ENCODE measurements around the gene FAM184A.

DNA sequence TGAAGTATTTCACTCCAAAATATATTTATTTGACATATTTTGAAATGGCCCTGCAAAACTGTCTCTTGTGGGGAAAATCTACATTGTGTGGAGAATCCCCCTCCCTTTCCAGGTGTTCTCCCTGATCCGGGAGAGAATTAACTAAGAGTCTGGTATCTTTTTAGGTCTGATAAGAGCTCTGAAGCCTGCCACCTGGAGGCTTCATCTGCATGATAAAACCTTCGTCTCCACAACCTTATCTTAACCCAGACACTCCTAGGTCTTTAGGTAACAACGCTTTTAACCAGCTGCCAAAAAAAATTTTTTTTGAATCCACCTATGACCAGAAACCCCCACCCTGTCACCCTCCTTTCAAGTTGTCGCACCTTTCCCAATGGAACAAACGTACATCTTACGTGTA is 43.0 kb downstream of the FAM184A start:
- TF ChIP-seq, protein P1, sequence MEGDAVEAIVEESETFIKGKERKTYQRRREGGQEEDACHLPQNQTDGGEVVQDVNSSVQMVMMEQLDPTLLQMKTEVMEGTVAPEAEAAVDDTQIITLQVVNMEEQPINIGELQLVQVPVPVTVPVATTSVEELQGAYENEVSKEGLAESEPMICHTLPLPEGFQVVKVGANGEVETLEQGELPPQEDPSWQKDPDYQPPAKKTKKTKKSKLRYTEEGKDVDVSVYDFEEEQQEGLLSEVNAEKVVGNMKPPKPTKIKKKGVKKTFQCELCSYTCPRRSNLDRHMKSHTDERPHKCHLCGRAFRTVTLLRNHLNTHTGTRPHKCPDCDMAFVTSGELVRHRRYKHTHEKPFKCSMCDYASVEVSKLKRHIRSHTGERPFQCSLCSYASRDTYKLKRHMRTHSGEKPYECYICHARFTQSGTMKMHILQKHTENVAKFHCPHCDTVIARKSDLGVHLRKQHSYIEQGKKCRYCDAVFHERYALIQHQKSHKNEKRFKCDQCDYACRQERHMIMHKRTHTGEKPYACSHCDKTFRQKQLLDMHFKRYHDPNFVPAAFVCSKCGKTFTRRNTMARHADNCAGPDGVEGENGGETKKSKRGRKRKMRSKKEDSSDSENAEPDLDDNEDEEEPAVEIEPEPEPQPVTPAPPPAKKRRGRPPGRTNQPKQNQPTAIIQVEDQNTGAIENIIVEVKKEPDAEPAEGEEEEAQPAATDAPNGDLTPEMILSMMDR (conservative IDR thresholded peaks at IDR 0.05; ENCODE audit: low read length), result no peak
- no peak for TF ChIP-seq EZH2phosphoT487 (IDR thresholded peaks at IDR 0.05; ENCODE audit: borderline replicate concordance, low read depth, low read length)

All from OCI-LY7 (cell line).